KMS-11 (cell line): Measurements from ENCODE around the gene C13orf46.

Experiments
- H2AFZ ChIP-seq: fragments of 200-600 bp; sonication (generic); 2 replicates; pipeline ENCODE4 v1.6.1; 2016; ENCODE audit warnings: antibody characterized with exemption, mixed run types, low read depth
- H3K27ac ChIP-seq: fragments of 200-600 bp; sonication (generic); 2 replicates; pipeline ENCODE4 v1.6.1; 2016; ENCODE audit warnings: mild to moderate bottlenecking, mixed run types
- H3K27me3 ChIP-seq: fragments of 200-600 bp; sonication (generic); 2 replicates; pipeline ENCODE4 v1.6.1; 2017; ENCODE audit warnings: mild to moderate bottlenecking, low read depth, mixed run types, moderate library complexity; ENCODE audit not compliant: insufficient read depth
- H3K36me3 ChIP-seq: fragments of 200-600 bp; sonication (generic); 2 replicates; pipeline ENCODE4 v1.6.1; 2017; ENCODE audit warnings: mild to moderate bottlenecking, mixed run types; ENCODE audit not compliant: insufficient read depth
- H3K4me1 ChIP-seq: fragments of 200-600 bp; sonication (generic); 2 replicates; pipeline ENCODE4 v1.6.1; 2016; ENCODE audit warnings: mild to moderate bottlenecking, low read depth, mixed run types; ENCODE audit not compliant: poor library complexity, severe bottlenecking
- H3K4me2 ChIP-seq: fragments of 200-600 bp; sonication (generic); 2 replicates; pipeline ENCODE4 v1.7.0; 2016; ENCODE audit warnings: mild to moderate bottlenecking, mixed run types
- H3K4me3 ChIP-seq: fragments of 200-600 bp; sonication (generic); IDR thresholded peaks from 2 replicates; pipeline ENCODE4 v1.6.1; 2017; ENCODE audit warnings: low read depth, low read length, mixed read lengths; ENCODE audit not compliant: insufficient read depth
- H3K79me2 ChIP-seq: fragments of 200-600 bp; sonication (generic); 2 replicates; pipeline ENCODE4 v1.6.1; 2016; ENCODE audit warnings: low read depth, mixed run types; ENCODE audit not compliant: insufficient read depth
- H3K9ac ChIP-seq: fragments of 200-600 bp; sonication (generic); 2 replicates; pipeline ENCODE4 v1.6.1; 2016; ENCODE audit warnings: mild to moderate bottlenecking, mixed run types
- H4K20me1 ChIP-seq: fragments of 200-600 bp; sonication (generic); 2 replicates; pipeline ENCODE4 v1.6.1; 2016; ENCODE audit warnings: mild to moderate bottlenecking, mixed run types; ENCODE audit not compliant: insufficient read depth
- CTCF ChIP-seq: fragments of 200-600 bp; sonication (generic); conservative IDR thresholded peaks from 2 replicates; pipeline ENCODE4 v1.6.1; 2017; ENCODE audit warnings: low read depth, mild to moderate bottlenecking, antibody characterized with exemption, low read length, moderate library complexity, mixed read lengths

C13orf46 gene

GRCh38 chr13:113924184-113924901, 49.5 kb downstream of the C13orf46 start:
- H2AFZ ChIP-seq = no peak overlapping the region
- H3K9ac ChIP-seq = no peak overlapping the region
- H3K4me3 ChIP-seq = no peak overlapping the region
- H3K36me3 ChIP-seq = no peaks in the 10 kb centered on the region
- H3K4me2 ChIP-seq = no peak overlapping the region
- TF ChIP-seq CTCF = no peak
- no peak overlapping the region for H3K27ac ChIP-seq
- no peaks in the 10 kb centered on the region for H3K79me2 ChIP-seq
- H3K27me3 ChIP-seq = peaks cover 6% of the 10 kb centered on the region; the same call in 1 of the 2 replicates
- H4K20me1 ChIP-seq = no peaks in the 10 kb centered on the region
- no peaks in the 10 kb centered on the region for H3K4me1 ChIP-seq

GRCh38 chr13:113923376-113924063, 50.4 kb downstream of the C13orf46 start:
- H4K20me1 ChIP-seq = no peaks in the 10 kb centered on the region
- H3K4me1 ChIP-seq = no peaks in the 10 kb centered on the region
- no peak overlapping the region for H3K27ac ChIP-seq
- H3K27me3 ChIP-seq = peaks cover 5% of the 10 kb centered on the region; the same call in 1 of the 2 replicates
- no peak overlapping the region for H3K4me3 ChIP-seq
- no peak overlapping the region for H2AFZ ChIP-seq
- H3K79me2 ChIP-seq = no peaks in the 10 kb centered on the region
- no peak for TF ChIP-seq CTCF
- no peak overlapping the region for H3K9ac ChIP-seq
- H3K36me3 ChIP-seq = no peaks in the 10 kb centered on the region
- H3K4me2 ChIP-seq = no peak overlapping the region

GRCh38 chr13:113922412-113923118, 51.3 kb downstream of the C13orf46 start:
- Histone ChIP-seq H3K36me3 (no peaks in the 10 kb centered on the region), H3K4me3 (no peak overlapping the region), H4K20me1 (no peaks in the 10 kb centered on the region), H3K4me1 (no peaks in the 10 kb centered on the region), H3K4me2 (no peak overlapping the region), H2AFZ (no peak overlapping the region), H3K79me2 (no peaks in the 10 kb centered on the region), H3K27me3 (peaks cover 2% of the 10 kb centered on the region; the same call in 1 of the 2 replicates), H3K27ac (no peak overlapping the region), H3K9ac (no peak overlapping the region)
- no peak for TF ChIP-seq CTCF

- Histone ChIP-seq H3K4me1 (no peaks in the 10 kb centered on the region), H3K79me2 (no peaks in the 10 kb centered on the region), H3K4me3 (no peak overlapping the region), H3K27me3 (no peaks in the 10 kb centered on the region; the same call in 1 of the 2 replicates), H3K4me2 (no peak overlapping the region), H4K20me1 (no peaks in the 10 kb centered on the region), H3K36me3 (no peaks in the 10 kb centered on the region), H3K27ac (no peak overlapping the region), H3K9ac (no peak overlapping the region), H2AFZ (no peak overlapping the region)
- no peak for TF ChIP-seq CTCF
These were observed 52.1 kb downstream of the C13orf46 start for GRCh38 chr13:113921763-113922162.
